Testis (tissue), 2 donors: ENCODE results near the gene RCOR1.

ENCODE experiments used
- POLR2A ChIP-seq: fragments of 450-650 bp; IDR thresholded peaks from one replicate; pipeline ENCODE4 v1.6.1; 2017; ENCODE audit warnings: antibody characterized with exemption, mild to moderate bottlenecking, moderate library complexity
- TF ChIP-seq, protein P1 (sequence below), 3 experiments: fragments of 450-650 bp in 2 of 3; fragments of 200-600 bp in 1 of 3; sonication (generic) in 1 of 3; IDR thresholded peaks; one replicate each; pipeline ENCODE4 v1.5.1; 2016 to 2019; ENCODE audit warnings: antibody characterized with exemption in 3 of 3, mild to moderate bottlenecking in 2 of 3, moderate library complexity in 1 of 3

- TF ChIP-seq, protein P1, sequence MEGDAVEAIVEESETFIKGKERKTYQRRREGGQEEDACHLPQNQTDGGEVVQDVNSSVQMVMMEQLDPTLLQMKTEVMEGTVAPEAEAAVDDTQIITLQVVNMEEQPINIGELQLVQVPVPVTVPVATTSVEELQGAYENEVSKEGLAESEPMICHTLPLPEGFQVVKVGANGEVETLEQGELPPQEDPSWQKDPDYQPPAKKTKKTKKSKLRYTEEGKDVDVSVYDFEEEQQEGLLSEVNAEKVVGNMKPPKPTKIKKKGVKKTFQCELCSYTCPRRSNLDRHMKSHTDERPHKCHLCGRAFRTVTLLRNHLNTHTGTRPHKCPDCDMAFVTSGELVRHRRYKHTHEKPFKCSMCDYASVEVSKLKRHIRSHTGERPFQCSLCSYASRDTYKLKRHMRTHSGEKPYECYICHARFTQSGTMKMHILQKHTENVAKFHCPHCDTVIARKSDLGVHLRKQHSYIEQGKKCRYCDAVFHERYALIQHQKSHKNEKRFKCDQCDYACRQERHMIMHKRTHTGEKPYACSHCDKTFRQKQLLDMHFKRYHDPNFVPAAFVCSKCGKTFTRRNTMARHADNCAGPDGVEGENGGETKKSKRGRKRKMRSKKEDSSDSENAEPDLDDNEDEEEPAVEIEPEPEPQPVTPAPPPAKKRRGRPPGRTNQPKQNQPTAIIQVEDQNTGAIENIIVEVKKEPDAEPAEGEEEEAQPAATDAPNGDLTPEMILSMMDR (IDR thresholded peaks at IDR 0.05): no peak
- TF ChIP-seq POLR2A: no peak
Measured at GRCh38 chr14:102695167-102695555, 102.7 kb downstream of the RCOR1 start.
